Peyer's patch (tissue), 4 donors: ENCODE data around the gene FAM184A.

Source experiments
- POLR2A ChIP-seq, 2 donors: fragments of 450-650 bp; IDR thresholded peaks; one replicate each; pipeline ENCODE4 v1.5.1; 2017; ENCODE audit warnings: antibody characterized with exemption in 2 of 2, mild to moderate bottlenecking in 2 of 2, moderate library complexity in 2 of 2
- TF ChIP-seq, protein P1 (sequence below), 6 experiments: fragments of 450-650 bp in 4 of 6; fragments of 200-600 bp in 2 of 6; sonication (generic) in 1 of 6; IDR thresholded peaks; one replicate each; pipeline ENCODE4 v1.5.1; 2017 to 2019; ENCODE audit warnings: antibody characterized with exemption in 6 of 6, mild to moderate bottlenecking in 3 of 6, moderate library complexity in 1 of 6

DNA sequence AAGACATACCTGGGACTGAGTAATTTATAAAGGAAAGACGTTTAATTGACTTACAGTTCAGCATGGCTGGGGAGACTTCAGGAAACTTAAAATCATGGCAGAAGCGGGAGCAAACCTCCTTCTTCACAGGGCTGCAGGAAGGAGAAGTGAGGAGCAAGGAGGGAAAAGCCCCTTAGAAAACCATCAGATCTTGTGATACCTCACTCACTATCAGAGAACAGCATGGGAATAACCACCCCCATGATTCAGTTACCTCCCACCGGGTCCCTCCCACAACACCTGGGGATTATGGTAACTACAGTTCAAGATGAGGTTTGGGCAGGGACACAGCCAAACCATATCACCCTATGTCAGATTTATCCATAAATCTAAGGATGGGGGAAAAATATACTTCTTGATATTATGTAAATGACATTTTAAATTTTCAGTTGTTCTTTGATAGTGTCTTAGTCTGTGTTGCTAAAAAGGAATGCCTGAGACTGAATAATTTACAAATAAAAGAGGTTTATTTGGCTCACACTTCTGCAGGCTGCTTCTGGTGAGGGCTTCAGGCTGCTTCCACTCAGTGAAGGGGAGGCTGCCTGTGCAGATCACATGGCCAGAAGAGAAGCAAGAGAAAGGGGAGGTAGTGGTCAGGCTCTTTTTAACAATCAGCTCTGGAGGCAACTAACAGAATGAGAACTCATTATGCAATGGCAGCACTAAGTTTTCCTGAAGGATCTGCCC, 142.3 kb downstream of the FAM184A start:
- TF ChIP-seq, protein P1, sequence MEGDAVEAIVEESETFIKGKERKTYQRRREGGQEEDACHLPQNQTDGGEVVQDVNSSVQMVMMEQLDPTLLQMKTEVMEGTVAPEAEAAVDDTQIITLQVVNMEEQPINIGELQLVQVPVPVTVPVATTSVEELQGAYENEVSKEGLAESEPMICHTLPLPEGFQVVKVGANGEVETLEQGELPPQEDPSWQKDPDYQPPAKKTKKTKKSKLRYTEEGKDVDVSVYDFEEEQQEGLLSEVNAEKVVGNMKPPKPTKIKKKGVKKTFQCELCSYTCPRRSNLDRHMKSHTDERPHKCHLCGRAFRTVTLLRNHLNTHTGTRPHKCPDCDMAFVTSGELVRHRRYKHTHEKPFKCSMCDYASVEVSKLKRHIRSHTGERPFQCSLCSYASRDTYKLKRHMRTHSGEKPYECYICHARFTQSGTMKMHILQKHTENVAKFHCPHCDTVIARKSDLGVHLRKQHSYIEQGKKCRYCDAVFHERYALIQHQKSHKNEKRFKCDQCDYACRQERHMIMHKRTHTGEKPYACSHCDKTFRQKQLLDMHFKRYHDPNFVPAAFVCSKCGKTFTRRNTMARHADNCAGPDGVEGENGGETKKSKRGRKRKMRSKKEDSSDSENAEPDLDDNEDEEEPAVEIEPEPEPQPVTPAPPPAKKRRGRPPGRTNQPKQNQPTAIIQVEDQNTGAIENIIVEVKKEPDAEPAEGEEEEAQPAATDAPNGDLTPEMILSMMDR (IDR thresholded peaks at IDR 0.05): no peak
- no peak for TF ChIP-seq POLR2A (IDR thresholded peaks at IDR 0.05)
